ENCODE measurements around the gene PIP5KL1. TPM values are rescaled to one million over a fixed set of nuclear protein-coding genes. Genes with fewer than 3 reads are reported as not detected.

PIP5KL1 gene
- total and polyA plus RNA-seq, 2 of the 8 experiments (the other 6 are each of a cell fraction or from before 2014, with no cell fraction given) = 13.4 to 15.4 TPM

DNA sequence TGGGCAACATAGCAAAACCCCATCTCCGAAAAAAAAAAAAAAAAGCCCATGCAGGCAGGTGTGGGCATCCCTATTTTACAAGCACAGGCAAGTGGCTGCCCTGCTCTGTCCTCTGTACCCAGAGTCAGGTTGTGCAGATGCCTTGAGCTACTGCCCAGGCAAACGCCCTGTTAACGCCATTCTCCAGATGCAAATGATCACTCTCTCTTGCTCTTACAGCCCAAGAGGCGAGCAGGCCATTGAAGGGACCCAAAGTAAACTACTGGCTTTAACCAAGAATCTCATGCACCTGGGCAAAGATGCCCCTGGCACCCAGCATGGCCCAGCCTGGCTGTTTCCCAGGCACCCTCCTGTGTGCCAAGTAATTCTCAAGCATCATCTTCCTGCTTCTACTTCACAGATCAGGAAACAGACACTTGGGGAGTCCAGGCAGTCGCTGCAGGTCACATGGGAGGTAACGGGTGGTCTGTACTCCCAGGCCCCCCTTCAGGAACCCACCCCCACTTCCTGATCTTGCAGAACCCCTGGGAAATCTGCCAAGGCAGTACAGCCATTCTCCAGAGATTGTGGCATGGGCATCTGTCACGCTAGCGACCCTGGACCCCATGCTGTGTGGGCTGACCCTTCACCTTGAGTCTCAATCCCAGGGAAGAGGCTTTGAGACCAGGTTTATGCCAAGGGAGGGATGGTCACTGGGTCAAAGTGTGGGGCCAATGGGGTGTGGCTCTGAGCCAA, 36.0 kb upstream of the PIP5KL1 start (continued):
- TF ChIP-seq, protein P1, sequence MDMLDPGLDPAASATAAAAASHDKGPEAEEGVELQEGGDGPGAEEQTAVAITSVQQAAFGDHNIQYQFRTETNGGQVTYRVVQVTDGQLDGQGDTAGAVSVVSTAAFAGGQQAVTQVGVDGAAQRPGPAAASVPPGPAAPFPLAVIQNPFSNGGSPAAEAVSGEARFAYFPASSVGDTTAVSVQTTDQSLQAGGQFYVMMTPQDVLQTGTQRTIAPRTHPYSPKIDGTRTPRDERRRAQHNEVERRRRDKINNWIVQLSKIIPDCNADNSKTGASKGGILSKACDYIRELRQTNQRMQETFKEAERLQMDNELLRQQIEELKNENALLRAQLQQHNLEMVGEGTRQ (IDR thresholded peaks at IDR 0.05; ENCODE audit: low read length) = no peak
- TF ChIP-seq EZH2 (IDR thresholded peaks at IDR 0.05; ENCODE audit: low read depth, low read length, severe bottlenecking) (no peak), RAD21 (IDR thresholded peaks at IDR 0.05 in 1 of 2, conservative IDR thresholded peaks at IDR 0.05 in 1 of 2; ENCODE audit: low read depth in 2 of 2, low read length in 2 of 2) (no peak), CTBP2 (IDR thresholded peaks at IDR 0.05; ENCODE audit: borderline replicate concordance, insufficient read depth, insufficient read length, low read length) (no peak), POLR2AphosphoS5 (IDR thresholded peaks at IDR 0.05; ENCODE audit: low read depth, low read length) (no peak), RBBP5 (IDR thresholded peaks at IDR 0.05; ENCODE audit: borderline replicate concordance, low read depth, low read length) (no peak)
